NCI-H774 (cell line): ENCODE data around the gene CEBPZ.

Experiments used
- DNase-seq: peaks from one replicate; lab custom pipeline; 2025; lab: John Stamatoyannopoulos, UW

The CEBPZ gene

DNA sequence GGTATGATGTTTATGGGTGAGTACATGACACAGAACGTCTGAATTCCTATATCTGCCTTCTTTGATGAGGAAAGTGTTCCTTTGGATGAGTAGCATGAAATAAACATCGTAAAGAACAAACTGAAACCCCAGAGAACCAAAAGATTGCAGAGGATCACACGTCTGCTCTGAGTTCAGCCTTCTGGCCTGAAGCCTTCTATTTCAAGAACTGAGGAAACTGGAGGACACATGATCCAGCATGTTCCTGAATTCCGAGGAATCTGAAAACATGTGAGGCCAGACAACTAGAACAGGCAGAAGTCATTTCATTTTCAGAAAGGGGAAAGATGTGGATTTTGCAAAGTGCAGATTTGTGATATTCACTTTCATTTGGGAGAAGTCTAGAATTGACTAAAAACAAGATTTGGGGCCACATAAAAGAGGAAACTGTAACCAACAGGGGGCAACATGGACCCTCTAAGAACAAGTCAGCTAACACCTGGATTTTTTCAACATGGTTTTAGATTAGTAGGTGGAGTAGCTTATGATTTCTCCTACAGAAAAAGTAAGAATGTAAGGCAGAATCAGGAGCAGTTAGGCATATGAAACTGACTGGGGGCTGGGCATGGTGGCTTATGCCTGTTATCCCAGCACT lies 51.3 kb downstream of the CEBPZ start:
- DNase-seq = no peak

DNA sequence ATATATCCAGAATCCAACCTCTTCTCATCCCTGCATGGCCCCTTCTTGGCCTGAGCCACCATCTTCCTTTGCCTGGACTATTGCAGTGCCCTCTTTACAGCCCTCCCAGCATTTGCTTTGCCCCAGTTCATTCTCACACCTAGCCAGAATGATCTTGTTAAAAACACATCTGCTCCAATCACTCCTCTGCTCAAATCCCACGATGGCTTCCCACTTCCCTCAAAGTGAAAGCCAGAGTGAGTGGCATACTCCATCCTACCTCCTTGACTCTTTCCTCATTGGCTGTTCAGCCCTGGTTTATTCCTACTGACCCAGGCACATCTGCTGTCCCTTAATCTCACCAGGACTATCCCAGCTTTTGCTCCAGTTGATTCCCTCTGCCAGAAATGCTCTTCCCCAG lies 57.7 kb downstream of the CEBPZ start:
- no peak for DNase-seq

DNA sequence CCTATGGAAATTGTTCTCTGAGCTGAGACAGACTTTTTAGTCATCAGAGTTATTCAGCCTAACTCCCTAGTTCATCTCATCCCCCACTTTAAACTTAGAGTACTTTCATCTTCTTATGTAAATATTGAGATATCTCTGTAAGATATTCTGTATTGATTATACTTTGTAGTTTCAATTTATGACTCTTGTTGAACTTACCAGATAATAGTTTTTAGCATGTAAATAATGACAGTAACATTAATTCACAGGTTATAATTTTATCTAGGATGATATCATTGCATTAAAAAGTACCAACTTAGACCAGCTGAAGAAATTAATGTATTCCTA lies 59.8 kb downstream of the CEBPZ start:
- DNase-seq = no peak

GRCh38 chr2:37168217-37168981 lies 63.0 kb downstream of the CEBPZ start:
- no peak for DNase-seq

- no peak for DNase-seq
Measured at GRCh38 chr2:37167636-37168180, 63.7 kb downstream of the CEBPZ start.

DNA sequence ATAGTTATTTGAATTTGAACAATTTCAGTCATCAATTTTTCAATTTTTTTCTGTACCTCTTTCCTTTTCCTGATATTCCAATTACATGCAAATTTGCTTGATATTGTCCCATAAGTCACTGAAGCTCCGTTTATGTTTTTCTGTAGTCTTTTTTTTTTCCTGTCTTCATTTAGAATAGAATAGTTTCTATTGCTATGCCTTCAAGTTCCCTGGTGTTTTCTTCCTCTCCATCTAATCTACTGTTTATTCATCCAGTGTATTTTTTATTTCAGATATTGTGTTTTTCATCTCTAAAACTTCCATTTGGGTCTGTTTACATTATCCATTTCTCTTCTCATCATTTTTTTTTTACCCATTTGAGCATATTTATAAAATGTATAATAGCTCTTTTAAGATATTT lies 66.6 kb downstream of the CEBPZ start:
- no peak for DNase-seq

GRCh38 chr2:37156857-37157714 lies 74.3 kb downstream of the CEBPZ start, which contains the start of gene EIF2AK2:
Gene EIF2AK2, minus strand, starts transcription at chr2:37156980. Its CDS starts 9,174 bp downstream, at chr2:37147806.
- peak; percentile 84 for DNase-seq

DNA sequence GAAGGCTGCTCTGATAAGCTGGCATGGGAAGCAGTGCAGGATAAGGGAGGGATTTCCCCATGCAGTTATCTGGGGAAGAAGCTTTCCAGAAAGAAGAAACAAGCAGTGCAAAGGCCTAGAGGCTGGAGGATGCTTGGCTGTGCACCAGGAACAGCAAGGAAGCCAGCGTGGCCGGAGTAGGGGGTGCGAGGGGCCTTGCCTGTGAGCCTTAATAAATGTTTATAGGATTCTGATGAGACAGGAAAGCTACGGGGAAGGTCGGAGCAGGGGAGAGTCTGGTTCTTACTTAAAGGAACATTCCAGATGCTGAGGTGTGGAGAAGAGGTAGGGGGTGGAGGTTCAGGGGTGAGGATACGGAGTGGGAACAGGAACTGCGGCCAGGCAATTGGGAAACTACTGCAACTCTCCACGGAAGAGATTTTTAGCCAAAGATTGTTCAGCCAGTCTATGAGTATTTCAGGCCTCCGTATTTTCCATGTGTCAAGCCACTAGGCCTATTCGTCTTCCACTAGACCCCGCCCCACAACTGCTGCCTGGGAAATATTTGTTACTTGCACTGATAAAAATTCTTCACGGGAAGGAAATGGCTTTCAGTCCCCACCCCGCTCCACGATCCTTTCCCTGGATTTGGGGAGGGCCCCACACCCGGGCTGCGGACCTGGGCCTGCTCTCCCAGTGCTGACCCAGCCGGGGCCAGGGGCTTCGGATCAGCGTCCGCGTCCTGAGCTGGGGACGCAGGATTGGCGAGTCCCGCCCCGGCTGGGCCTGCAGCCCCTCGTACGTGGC lies 75.1 kb downstream of the CEBPZ start:
- peak; percentile 35 for DNase-seq

DNA sequence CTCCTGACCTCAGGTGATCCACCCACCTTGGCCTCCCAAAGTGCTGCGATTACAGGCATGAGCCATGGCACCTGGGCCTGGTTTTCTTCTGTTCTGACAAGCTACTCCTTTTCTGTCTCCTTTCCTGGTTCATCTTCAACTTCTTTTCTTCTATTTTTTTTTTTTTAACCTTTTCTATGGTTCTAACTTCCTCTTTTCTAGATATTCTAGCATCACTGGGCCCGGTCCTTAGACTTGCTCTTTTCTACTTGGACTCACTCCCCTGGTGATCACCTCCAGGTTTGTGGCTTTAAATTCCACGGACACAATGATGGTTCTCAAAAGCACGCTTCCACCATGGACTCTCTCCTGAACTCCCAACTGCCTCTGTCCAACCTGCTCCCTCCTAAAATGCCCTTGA lies 76.6 kb downstream of the CEBPZ start:
- DNase-seq = no peak

DNA sequence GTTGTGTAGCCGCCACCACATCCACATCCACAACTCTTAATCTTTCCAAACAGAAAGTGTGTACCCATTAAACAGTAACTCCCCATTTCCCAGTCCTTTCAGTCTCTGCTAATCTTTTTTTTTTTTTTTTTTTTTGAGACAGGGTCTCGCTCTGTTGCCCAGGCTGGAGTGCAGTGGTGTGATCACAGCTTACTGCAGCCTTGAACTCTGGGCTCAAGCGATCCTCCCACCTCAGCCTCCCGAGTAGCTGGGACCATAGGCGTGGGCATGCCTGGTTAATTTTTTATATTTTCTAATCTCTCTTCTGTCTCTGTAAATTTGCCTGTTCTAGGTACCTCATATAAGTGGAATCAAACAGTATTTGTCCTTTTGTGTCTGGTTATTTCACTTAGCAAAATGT lies 78.2 kb downstream of the CEBPZ start:
- no peak for DNase-seq
